GM20431 (cell line): ENCODE results near the gene LRRC4C.

Source experiments
- in situ Hi-C: fragments of 300-500 bp; cut with MseI, MboI; formaldehyde crosslinking; loops from one replicate; pipeline ENCODE4 v1.15.0; 2020; ENCODE audit warnings: low sequenced_read_pairs; ENCODE audit not compliant: unreplicated experiment

The LRRC4C gene

DNA sequence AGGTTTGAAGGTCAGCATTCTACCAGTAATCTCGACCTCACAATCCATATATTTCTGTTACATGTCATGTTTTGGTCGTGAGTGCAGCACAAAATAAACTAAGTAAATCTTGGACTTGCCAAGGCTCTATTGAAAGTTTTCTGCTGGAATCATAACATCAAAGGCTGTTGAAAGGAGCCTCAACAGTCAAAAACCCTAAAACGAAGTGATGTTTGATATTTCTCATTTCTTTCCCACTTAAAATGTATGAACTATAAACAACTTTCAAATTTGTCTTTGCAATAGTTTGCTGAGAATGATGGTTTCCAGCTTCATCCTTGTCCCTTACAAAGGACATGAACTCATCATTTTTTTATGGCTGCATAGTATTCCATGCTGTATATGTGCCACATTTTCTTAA is 1118.5 kb downstream of the LRRC4C start:
- in situ Hi-C loops = no loop called here

GRCh38 chr11:40338739-40339138 is 1120.7 kb downstream of the LRRC4C start:
- in situ Hi-C loops = no loop called here

GRCh38 chr11:40338062-40338461 is 1121.4 kb downstream of the LRRC4C start:
- in situ Hi-C loops = no loop called here

DNA sequence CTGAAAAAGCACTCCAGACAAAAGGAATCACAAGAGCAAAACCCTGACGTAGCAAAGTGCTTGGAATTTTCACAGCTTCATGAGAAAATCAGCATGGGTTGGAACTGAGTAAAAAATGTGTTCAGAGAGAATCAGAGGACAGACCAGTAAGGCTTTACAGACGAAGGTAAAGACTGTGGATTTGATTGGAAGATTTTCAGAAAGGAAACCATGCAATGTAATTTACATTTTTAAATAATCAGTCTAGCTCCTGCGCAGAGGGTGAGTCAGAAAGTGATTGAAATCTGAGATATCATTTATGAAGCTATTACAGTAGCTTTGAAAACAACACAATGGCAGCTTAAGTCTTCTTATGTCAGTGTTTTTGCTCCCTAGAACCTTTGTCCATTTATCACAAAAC is 1122.3 kb downstream of the LRRC4C start:
- in situ Hi-C loops = no loop called here

DNA sequence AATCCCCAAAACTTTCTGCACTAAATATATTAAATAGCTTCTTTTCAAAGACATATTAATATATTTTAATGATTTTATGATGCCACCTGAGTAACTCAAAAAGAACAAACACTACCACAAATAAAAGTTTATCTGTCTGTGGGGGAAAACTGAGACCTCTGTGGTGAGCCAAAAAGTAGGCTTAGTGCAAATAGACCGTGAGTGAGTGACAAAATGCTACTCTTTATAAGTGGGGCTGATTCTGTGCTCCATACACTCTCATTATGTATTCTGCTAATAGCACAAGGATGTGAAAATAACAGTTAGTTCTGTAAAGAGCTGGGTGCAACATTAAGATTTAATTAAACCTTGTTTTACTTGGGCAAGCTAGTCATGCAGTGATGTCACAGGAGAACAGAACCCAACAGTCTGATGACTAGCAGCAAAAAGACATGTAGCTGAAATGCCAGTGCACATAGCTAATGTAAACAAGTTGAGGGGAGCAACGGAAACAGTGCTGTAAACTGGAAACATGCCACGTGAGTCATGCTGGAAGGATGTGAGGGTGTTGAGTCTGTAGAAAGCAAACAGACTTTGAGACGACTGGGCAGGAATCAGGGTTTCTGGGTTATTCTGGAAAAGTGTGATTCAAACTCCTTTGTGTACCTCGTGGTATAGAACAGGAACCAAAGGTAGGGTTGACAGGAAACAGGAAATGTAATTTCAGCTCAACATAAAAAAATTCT is 1130.4 kb downstream of the LRRC4C start:
- in situ Hi-C loops = no loop called here

DNA sequence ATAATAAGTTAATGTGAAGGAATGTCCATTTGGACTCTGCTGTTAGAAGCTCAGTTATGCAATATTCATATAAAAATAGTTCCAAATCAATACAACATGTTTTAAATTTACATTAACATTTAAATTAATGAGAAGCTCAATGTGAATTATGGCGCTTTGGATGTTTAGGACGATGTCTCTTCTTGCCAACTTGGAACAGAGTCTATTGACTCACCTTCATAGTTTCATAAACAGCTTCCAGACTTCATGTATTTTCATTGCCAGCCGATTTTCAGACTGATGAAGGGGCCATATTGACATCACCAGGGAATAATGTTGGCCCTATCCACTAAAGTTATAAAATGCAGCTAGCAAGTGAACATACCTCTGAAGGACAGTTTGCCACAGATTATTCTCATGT is 1136.2 kb downstream of the LRRC4C start:
- in situ Hi-C loops = no loop called here

DNA sequence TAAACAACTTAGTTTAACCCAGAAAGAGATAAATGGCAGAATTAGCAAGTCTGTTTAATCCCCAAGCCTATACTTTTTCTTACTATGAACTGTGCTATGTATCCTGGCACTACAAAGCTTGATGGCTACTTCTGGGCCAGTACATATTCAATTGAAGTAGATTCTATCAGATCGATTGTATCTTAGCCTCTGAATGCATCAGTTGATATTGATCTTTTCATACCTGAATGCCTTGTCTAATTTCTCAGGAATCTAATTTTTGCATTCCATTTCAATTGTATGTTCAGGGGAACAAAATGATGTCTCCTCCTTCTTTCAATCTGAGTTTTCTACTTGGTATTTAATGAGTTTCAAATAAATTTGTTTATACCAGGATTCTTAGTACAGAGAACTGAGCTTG is 1137.9 kb downstream of the LRRC4C start:
- in situ Hi-C loops = no loop called here

DNA sequence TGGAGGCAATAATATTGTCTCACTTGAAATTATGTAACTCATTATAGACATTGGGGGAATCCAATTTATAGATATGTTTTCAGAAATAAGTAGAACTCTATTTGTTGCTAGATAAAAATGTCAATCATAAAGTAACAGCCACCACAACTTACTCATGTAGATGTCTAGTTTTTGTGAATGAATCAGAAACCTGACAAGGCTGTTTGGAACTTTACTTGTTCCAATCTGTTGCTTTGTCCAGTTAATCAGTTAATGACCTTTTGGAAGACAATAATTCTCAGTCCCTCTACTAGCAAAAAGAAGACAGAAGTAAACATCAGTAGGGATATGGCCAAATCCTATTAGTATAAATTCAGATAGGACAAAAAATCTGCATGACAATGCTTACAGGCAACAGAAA is 1143.3 kb downstream of the LRRC4C start:
- in situ Hi-C loops = no loop called here

DNA sequence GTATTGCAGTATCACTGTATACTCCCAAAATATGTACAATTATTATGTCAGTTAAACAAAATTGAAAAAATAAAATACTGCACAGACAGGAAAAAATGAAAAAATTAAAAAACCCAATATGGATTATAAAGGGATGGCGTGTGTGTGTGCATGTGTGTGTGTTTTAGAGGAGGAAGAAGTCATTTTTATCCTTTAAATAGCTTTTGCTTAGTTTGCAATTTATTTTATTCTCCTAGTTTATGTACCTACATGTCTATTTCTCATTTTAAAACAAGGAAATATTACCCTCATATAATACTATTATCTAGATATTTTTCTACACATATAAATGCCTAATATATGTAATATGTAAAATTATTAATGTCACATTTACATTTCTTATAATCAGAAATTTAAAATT is 1144.3 kb downstream of the LRRC4C start:
- in situ Hi-C loops = no loop called here

DNA sequence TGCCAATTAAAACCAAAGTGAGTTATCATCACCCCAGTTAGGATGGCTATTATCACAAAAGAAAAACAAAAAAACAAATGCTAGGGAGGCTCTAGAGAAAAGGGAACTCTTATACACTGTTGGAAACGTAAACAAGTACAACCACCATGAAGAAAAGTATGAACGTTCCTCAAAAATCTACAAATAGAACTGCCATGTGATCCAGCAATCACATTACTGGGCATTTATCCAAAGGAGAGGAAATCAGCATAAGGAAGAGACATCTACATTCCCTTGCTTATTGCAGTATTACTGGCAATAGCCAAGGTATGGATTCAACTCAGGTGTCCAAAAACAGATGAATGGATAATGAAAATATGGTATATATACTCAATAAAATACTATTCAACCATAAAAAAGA is 1145.1 kb downstream of the LRRC4C start:
- in situ Hi-C loops = no loop called here

- in situ Hi-C loops = no loop called here
Measured at GRCh38 chr11:40306938-40307548, 1152.4 kb downstream of the LRRC4C start.

DNA sequence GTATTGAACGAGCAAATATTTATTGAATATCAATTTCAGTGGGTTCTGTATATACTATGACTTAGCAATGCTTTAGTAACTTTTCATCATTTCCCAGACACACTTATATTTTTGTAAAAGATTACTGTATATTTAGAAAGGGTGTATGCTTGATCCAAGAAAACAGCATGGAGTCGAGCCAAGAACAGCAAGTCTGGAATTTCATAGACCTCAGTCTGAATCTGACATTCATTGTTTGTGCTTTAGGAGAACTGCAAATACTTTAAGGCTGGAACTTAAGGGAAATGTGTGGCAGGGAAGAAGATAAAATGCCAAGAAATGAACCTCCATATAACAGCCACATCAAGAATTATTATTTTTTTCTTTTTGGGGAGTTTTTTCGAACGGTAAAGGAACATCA is 1156.8 kb downstream of the LRRC4C start:
- in situ Hi-C loops = no loop called here

GRCh38 chr11:40295466-40295865 is 1164.0 kb downstream of the LRRC4C start:
- in situ Hi-C loops = loop anchor here (10.0 kb wide), 1 partner anchor 161 kb away; no protein-coding TSS in a partner anchor

GRCh38 chr11:40294741-40295140 is 1164.7 kb downstream of the LRRC4C start:
- in situ Hi-C loops = loop anchor here (10.0 kb wide), 1 partner anchor 160 kb away; no protein-coding TSS in a partner anchor

DNA sequence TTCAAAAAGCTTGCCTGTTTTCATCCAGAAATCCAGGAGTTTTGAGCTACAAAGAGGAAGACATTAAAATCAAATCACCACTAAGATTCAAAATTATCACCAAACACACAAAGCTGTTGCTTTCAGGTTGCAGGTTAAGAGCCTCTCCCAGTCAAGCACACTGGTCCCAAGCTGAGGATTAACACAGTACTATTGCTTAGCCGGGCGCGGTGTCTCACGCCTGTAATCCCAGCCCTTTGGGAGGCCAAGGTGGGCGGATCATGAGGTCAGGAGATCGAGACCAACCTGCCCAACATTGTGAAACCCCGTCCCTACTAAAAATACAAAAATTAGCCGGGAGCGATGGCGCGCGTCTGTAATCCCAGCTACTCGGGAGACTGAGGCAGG is 1165.1 kb downstream of the LRRC4C start:
- in situ Hi-C loops = loop anchor here (10.0 kb wide), 1 partner anchor 160 kb away; no protein-coding TSS in a partner anchor

DNA sequence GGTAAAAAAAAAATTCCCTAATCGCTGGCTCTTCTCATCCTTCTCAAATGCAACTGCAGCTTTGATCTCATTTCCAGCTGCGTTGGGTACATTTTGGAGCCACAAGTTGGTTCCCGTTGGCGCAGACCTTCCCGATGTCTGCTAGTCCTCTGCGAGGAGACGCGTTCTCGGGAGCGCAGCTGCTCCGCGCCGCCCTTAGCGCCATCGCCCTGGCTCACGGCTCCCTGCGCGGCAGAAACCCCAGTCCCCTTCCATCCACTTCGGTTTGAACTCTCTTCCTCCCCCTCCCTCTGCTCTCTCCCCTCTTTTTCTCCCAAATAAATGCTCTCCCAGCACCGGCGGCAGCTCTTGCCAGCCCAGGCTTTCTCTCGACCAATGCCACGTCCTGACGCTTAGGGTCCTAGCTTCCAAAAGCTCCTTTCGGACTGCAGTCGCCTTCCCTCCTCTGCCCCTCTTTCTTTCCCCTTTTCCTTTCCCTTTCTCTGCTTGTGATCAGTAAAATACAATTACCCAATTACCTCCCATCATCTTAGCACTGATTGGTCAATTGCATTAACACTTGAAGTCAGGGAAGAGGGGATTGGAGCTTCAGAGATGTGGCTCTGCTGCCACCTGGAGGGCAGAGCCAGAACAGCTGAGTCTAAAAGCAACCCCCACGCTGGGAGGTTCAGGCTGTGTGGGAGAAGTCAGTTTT is 1165.7 kb downstream of the LRRC4C start:
- in situ Hi-C loops = loop anchor here (10.0 kb wide), 1 partner anchor 159 kb away; no protein-coding TSS in a partner anchor

GRCh38 chr11:40292721-40293508 is 1166.5 kb downstream of the LRRC4C start:
- in situ Hi-C loops = loop anchor here (10.0 kb wide), 1 partner anchor 158 kb away; no protein-coding TSS in a partner anchor

DNA sequence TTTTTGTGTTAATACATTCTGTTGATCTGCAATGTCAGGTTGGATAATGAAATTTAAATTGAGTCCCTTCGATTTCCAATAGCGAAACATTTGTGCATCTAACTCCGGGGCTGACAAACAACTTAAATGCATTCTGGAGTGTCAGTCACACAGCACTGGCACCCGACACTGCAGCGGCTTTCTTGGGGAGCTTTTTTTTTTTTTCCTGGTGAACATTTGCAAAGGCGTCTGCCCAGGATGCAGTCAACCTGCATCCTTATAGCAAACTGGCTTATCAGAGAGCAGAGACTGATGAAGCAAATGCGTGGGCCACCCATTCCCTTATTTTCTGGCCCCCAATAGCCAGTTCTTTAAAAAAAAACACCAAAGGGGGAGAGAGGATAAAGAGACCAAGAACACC is 1167.7 kb downstream of the LRRC4C start:
- in situ Hi-C loops = loop anchor here (10.0 kb wide), 1 partner anchor 157 kb away; no protein-coding TSS in a partner anchor

- in situ Hi-C loops = loop anchor here (10.0 kb wide), 1 partner anchor 157 kb away; no protein-coding TSS in a partner anchor
Measured at GRCh38 chr11:40291329-40291728, 1168.1 kb downstream of the LRRC4C start.

- in situ Hi-C loops = loop anchor here (10.0 kb wide), 1 partner anchor 155 kb away; no protein-coding TSS in a partner anchor
Measured at GRCh38 chr11:40290171-40290631, 1169.3 kb downstream of the LRRC4C start.
